Measurements from ENCODE around the gene URI1. TPM values are rescaled to one million over a fixed set of nuclear protein-coding genes. Genes with fewer than 3 reads are reported as not detected.

Gene URI1, protein sequence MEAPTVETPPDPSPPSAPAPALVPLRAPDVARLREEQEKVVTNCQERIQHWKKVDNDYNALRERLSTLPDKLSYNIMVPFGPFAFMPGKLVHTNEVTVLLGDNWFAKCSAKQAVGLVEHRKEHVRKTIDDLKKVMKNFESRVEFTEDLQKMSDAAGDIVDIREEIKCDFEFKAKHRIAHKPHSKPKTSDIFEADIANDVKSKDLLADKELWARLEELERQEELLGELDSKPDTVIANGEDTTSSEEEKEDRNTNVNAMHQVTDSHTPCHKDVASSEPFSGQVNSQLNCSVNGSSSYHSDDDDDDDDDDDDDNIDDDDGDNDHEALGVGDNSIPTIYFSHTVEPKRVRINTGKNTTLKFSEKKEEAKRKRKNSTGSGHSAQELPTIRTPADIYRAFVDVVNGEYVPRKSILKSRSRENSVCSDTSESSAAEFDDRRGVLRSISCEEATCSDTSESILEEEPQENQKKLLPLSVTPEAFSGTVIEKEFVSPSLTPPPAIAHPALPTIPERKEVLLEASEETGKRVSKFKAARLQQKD
- polyA plus RNA-seq (2013, experiment 1 of 2) = 48.6 TPM
- polyA plus RNA-seq (2013, experiment 2 of 2) = 48.5 TPM

DNA sequence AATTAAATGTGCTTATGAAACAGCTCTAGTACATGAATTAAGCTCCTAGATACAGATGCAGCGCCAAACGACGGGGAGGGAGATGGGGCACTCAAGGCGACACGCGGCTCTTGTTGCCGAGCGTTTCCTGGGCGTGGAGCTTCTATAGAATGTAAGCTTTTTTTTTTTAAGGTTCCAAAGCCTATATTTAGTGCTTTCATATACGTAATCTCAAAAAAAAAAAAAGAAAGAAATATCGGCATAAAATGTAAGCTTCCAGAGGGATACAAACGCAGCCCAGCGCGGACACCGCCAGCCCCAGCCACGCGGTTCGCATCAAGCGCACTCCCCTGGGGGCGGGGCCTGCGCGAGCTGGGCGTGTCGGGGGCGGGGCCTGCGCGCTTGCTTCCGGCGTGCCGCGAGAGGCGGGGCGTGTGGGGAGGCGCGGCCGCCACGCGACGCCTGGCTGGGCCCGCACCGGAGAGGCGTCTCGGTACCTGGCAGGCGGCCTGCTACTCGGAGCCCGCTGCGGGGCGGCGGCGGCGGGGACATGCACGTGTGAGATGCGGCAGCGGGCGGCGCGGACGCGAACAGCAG, at the start of gene URI1:
Gene URI1 (plus strand): TSS at position 412 of the 576 bp plus-strand sequence. CDS start 309 bp downstream, outside the sequence.
- Histone ChIP-seq H2AFZ (ENCODE audit: low read length) (peak within 1 kb of the TSS; percentile 90), H3K9ac (ENCODE audit: low read depth, low read length, poor library complexity) (peak within 1 kb of the TSS; percentile 94), H2BK5ac (ENCODE audit: low read length) (no peak within 1 kb of the TSS), H3K14ac (ENCODE audit: low read length) (no peak within 1 kb of the TSS), H2BK120ac (ENCODE audit: low read depth, low read length) (no peak within 1 kb of the TSS), H3K27ac (replicated peaks; ENCODE audit: low read length) (peak within 1 kb of the TSS; percentile 23), H4K8ac (ENCODE audit: low read depth, low read length) (no peak within 1 kb of the TSS), H3K4me1 (ENCODE audit: control insufficient read depth in 2 of 2, insufficient read depth in 1 of 2, low read depth in 1 of 2, low read length in 2 of 2) (peaks cover 0 to 4% of the 10 kb centered on the region in 2 donors), H3K4me3 (ENCODE audit: low read length in 2 of 2) (peak within 1 kb of the TSS; percentile 77 to 97), H3K36me3 (replicated peaks in 1 of 2; ENCODE audit: control insufficient read depth in 2 of 2, insufficient read depth in 2 of 2, low read length in 2 of 2) (peaks cover 0 to 3% of the 10 kb centered on the region in 2 donors), H3K4ac (ENCODE audit: low read length) (no peak within 1 kb of the TSS), H3K27me3 (ENCODE audit: control insufficient read depth in 3 of 3, insufficient read depth in 3 of 3, low read depth in 1 of 3, low read length in 3 of 3) (no peaks in the 10 kb centered on the region), H2BK12ac (ENCODE audit: low read length) (no peak within 1 kb of the TSS), H3K4me2 (ENCODE audit: insufficient read depth, low read length, poor library complexity, severe bottlenecking) (peak within 1 kb of the TSS; percentile 49), H4K91ac (ENCODE audit: low read depth, low read length, poor library complexity) (no peak within 1 kb of the TSS), H2AK5ac (ENCODE audit: low read depth, low read length) (no peak within 1 kb of the TSS), H3K9me3 (replicated peaks in 1 of 2; ENCODE audit: control insufficient read depth in 2 of 2, insufficient read depth in 1 of 2, low read depth in 1 of 2, low read length in 2 of 2) (no peaks in the 10 kb centered on the region), H3K23ac (ENCODE audit: low read depth, low read length, poor library complexity) (peak within 1 kb of the TSS; percentile 94), H3K18ac (ENCODE audit: low read length) (peak within 1 kb of the TSS; percentile 95), H3K79me1 (ENCODE audit: low read depth, low read length) (no peaks in the 10 kb centered on the region), H2BK15ac (ENCODE audit: low read length) (no peak within 1 kb of the TSS)
- no CpG with 5 or more reads among the region's 59 CpGs for WGBS, 2 donors (ENCODE audit: extremely low coverage in 2 of 2, insufficient read length in 2 of 2, insufficient replicate concordance in 1 of 2)
- peak; percentile 86 for DNase-seq (ENCODE audit: low spot score)

GRCh38 chr19:29893606-29894284, 48.3 kb upstream of the URI1 start:
- Histone ChIP-seq H4K91ac (ENCODE audit: low read depth, low read length, poor library complexity) (no peak overlapping the region), H3K23ac (ENCODE audit: low read depth, low read length, poor library complexity) (no peak overlapping the region), H3K9me3 (replicated peaks in 1 of 2; ENCODE audit: control insufficient read depth in 2 of 2, insufficient read depth in 1 of 2, low read depth in 1 of 2, low read length in 2 of 2) (no peaks in the 10 kb centered on the region), H3K9ac (ENCODE audit: low read depth, low read length, poor library complexity) (no peak overlapping the region), H2AK5ac (ENCODE audit: low read depth, low read length) (no peak overlapping the region), H2BK120ac (ENCODE audit: low read depth, low read length) (no peak overlapping the region), H3K4ac (ENCODE audit: low read length) (no peak overlapping the region), H2BK15ac (ENCODE audit: low read length) (no peak overlapping the region), H3K4me2 (ENCODE audit: insufficient read depth, low read length, poor library complexity, severe bottlenecking) (no peak overlapping the region), H3K4me1 (ENCODE audit: control insufficient read depth in 2 of 2, insufficient read depth in 1 of 2, low read depth in 1 of 2, low read length in 2 of 2) (no peaks in the 10 kb centered on the region), H3K4me3 (ENCODE audit: low read length in 2 of 2) (no peak overlapping the region), H4K8ac (ENCODE audit: low read depth, low read length) (no peak overlapping the region), H3K14ac (ENCODE audit: low read length) (no peak overlapping the region), H3K18ac (ENCODE audit: low read length) (no peak overlapping the region), H3K79me1 (ENCODE audit: low read depth, low read length) (no peaks in the 10 kb centered on the region), H2BK5ac (ENCODE audit: low read length) (no peak overlapping the region), H3K36me3 (replicated peaks in 1 of 2; ENCODE audit: control insufficient read depth in 2 of 2, insufficient read depth in 2 of 2, low read length in 2 of 2) (no peaks in the 10 kb centered on the region), H2AFZ (ENCODE audit: low read length) (no peak overlapping the region), H2BK12ac (ENCODE audit: low read length) (no peak overlapping the region), H3K27me3 (ENCODE audit: control insufficient read depth in 3 of 3, insufficient read depth in 3 of 3, low read depth in 1 of 3, low read length in 3 of 3) (peaks cover 0 to 3% (median 0%) of the 10 kb centered on the region in 3 experiments), H3K27ac (replicated peaks; ENCODE audit: low read length) (no peak overlapping the region)
- no CpG with 5 or more reads among the region's 11 CpGs for WGBS, 2 donors (ENCODE audit: extremely low coverage in 2 of 2, insufficient read length in 2 of 2, insufficient replicate concordance in 1 of 2)
- DNase-seq (ENCODE audit: low spot score) = no peak

GRCh38 chr19:29896802-29897201, 45.2 kb upstream of the URI1 start:
- DNase-seq (ENCODE audit: low spot score) = no peak

More at GRCh38 chr19:29896802-29897201, 45.2 kb upstream of the URI1 start:
- Histone ChIP-seq H3K36me3 (replicated peaks in 1 of 2; ENCODE audit: control insufficient read depth in 2 of 2, insufficient read depth in 2 of 2, low read length in 2 of 2) (no peaks in the 10 kb centered on the region), H2AFZ (ENCODE audit: low read length) (no peak overlapping the region), H3K9me3 (replicated peaks in 1 of 2; ENCODE audit: control insufficient read depth in 2 of 2, insufficient read depth in 1 of 2, low read depth in 1 of 2, low read length in 2 of 2) (no peaks in the 10 kb centered on the region), H2BK5ac (ENCODE audit: low read length) (no peak overlapping the region), H3K4me3 (ENCODE audit: low read length in 2 of 2) (no peak overlapping the region), H3K27ac (replicated peaks; ENCODE audit: low read length) (no peak overlapping the region), H3K79me1 (ENCODE audit: low read depth, low read length) (no peaks in the 10 kb centered on the region), H2AK5ac (ENCODE audit: low read depth, low read length) (no peak overlapping the region), H3K4me1 (ENCODE audit: control insufficient read depth in 2 of 2, insufficient read depth in 1 of 2, low read depth in 1 of 2, low read length in 2 of 2) (no peaks in the 10 kb centered on the region), H3K18ac (ENCODE audit: low read length) (no peak overlapping the region), H3K23ac (ENCODE audit: low read depth, low read length, poor library complexity) (no peak overlapping the region), H2BK12ac (ENCODE audit: low read length) (no peak overlapping the region), H3K4ac (ENCODE audit: low read length) (no peak overlapping the region), H4K91ac (ENCODE audit: low read depth, low read length, poor library complexity) (no peak overlapping the region), H2BK120ac (ENCODE audit: low read depth, low read length) (no peak overlapping the region), H3K9ac (ENCODE audit: low read depth, low read length, poor library complexity) (no peak overlapping the region), H3K14ac (ENCODE audit: low read length) (no peak overlapping the region), H2BK15ac (ENCODE audit: low read length) (no peak overlapping the region), H3K4me2 (ENCODE audit: insufficient read depth, low read length, poor library complexity, severe bottlenecking) (no peak overlapping the region), H3K27me3 (ENCODE audit: control insufficient read depth in 3 of 3, insufficient read depth in 3 of 3, low read depth in 1 of 3, low read length in 3 of 3) (peaks cover 0 to 3% (median 0%) of the 10 kb centered on the region in 3 experiments), H4K8ac (ENCODE audit: low read depth, low read length) (no peak overlapping the region)
- WGBS, 2 donors (ENCODE audit: extremely low coverage in 2 of 2, insufficient read length in 2 of 2, insufficient replicate concordance in 1 of 2) = no CpG with 5 or more reads among the region's 6 CpGs

Data from neuronal stem cell (in vitro differentiated cells).